Gastrocnemius medialis (tissue), 4 donors: ENCODE results near the gene LYZ.

Experiments used
- CTCF ChIP-seq, 5 experiments: fragments of 450-650 bp in 3 of 5; fragments of 200-600 bp in 2 of 5; sonication (generic) in 2 of 5; IDR thresholded peaks in 4 of 5; conservative IDR thresholded peaks in 1 of 5; 1 replicate in 4 of 5; 2 replicates in 1 of 5; pipeline ENCODE4 v1.5.1; 2016 to 2019; ENCODE audit warnings: antibody characterized with exemption in 5 of 5, mild to moderate bottlenecking in 3 of 5, moderate library complexity in 3 of 5
- POLR2A ChIP-seq, 2 donors: fragments of 450-650 bp; IDR thresholded peaks; one replicate each; pipeline ENCODE4 v1.6.1; 2017; ENCODE audit warnings: antibody characterized with exemption in 2 of 2, mild to moderate bottlenecking in 2 of 2, moderate library complexity in 2 of 2

GRCh38 chr12:69313209-69313608 is 35.0 kb upstream of the LYZ start:
- TF ChIP-seq POLR2A (IDR thresholded peaks at IDR 0.05), result no peak
- TF ChIP-seq CTCF (IDR thresholded peaks at IDR 0.05 in 4 of 5, conservative IDR thresholded peaks at IDR 0.05 in 1 of 5), result no peak
